Mesangial cell (primary cell): ENCODE data around the gene FARS2. TPM values are rescaled to one million over a fixed set of nuclear protein-coding genes. Genes with fewer than 3 reads are reported as not detected.

ENCODE experiments used
- total RNA-seq: library from RNA; depleted of rRNA; stranded (reverse); fragments of >200 nt; gene quantifications from 2 replicates; pipeline ENCODE4 v1.2.3, GENCODE V29; 2015

FARS2 gene
- 10.3 and 19.6 TPM in 2 replicates for total RNA-seq

GRCh38 chr6:5260661-5261544 is at the start of gene FARS2, which contains the start of gene LYRM4:
FARS2 (plus strand) TSS chr6:5261513.
LYRM4 (minus strand) TSS chr6:5260950; CDS start chr6:5260733, 217 bp downstream.

Other genes with a start within 250 kb of the FARS2 start
- 0.33 and 1.0 TPM in 2 replicates for gene PPP1R3G, start 176.2 kb upstream of the FARS2 start, total RNA-seq
- gene LYRM4, start 563 bp upstream of the FARS2 start, total RNA-seq, result 19.9 and 23.7 TPM in 2 replicates